Activated naive CD8-positive, alpha-beta T cell treated with anti-CD3 and anti-CD28 coated beads, Interleukin-2, amount 50 U/mL, for 24 hours (primary cell): ENCODE results near the gene USP12.
"Not testable (repeated sequence)": the region's sequence is repeated elsewhere in the genome, so short reads cannot be mapped to it uniquely, and the experiment has no call there.

ENCODE experiments used
- ATAC-seq: fragments of 150-1000 bp; cut with Tn5 transposase; one replicate; pipeline ENCODE4 v1.10.0; 2021
- DNase-seq: peaks from one replicate; pipeline ENCODE4 v3.0.0; 2021
- H3K27ac Mint-ChIP-seq: one replicate; pipeline ENCODE4 v1.8.0; 2021; ENCODE audit warnings: mild to moderate bottlenecking, mixed read lengths
- H3K27me3 Mint-ChIP-seq: one replicate; pipeline ENCODE4 v1.8.0; 2021; ENCODE audit warnings: mixed read lengths
- H3K36me3 Mint-ChIP-seq: one replicate; pipeline ENCODE4 v1.8.0; 2021; ENCODE audit warnings: low read depth, mixed read lengths
- H3K4me1 Mint-ChIP-seq: one replicate; pipeline ENCODE4 v1.8.0; 2021; ENCODE audit warnings: mixed read lengths
- H3K4me3 Mint-ChIP-seq: one replicate; pipeline ENCODE4 v1.8.0; 2021; ENCODE audit warnings: mild to moderate bottlenecking, moderate library complexity, mixed read lengths
- H3K9me3 Mint-ChIP-seq: one replicate; pipeline ENCODE4 v1.8.0; 2021; ENCODE audit warnings: mixed read lengths

Gene USP12, protein sequence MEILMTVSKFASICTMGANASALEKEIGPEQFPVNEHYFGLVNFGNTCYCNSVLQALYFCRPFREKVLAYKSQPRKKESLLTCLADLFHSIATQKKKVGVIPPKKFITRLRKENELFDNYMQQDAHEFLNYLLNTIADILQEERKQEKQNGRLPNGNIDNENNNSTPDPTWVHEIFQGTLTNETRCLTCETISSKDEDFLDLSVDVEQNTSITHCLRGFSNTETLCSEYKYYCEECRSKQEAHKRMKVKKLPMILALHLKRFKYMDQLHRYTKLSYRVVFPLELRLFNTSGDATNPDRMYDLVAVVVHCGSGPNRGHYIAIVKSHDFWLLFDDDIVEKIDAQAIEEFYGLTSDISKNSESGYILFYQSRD

DNA sequence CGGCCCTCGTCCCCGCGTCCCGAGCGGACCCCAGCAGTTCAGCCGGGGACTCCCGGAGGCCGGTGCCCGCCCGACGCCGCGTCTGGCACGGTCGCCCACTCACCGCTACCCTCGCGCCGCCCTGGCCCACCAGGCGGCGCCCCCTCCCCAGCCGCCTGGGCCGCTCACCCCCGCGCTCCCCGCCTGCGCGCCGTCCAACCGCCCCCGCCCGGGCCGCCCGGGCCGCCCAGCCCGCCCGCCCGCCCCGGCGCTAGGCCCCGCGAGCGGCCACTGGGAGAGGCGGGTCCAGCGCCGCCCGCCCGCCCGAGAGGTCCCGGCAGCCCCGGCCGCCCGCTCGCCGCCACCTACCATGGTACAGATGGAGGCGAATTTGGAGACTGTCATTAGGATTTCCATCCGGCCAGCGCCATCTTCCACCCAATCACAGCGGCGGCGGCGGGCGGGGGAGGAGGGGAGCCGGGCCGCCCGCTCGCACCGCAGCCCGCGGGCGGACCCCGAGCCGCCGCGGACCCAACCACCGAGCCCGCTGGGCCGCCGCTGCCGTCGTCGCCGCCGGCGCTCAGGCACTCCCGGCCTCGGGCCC lies at the start of gene USP12:
TSS of gene USP12 (minus strand) at position 568 of the 583 bp plus-strand sequence. CDS start at position 396, 172 bp downstream.
- H3K9me3 Mint-ChIP-seq, result no peaks in the 10 kb centered on the region
- ATAC-seq, result peak; percentile 7
- no peaks in the 10 kb centered on the region for H3K27me3 Mint-ChIP-seq
- peaks cover 68% of the 10 kb centered on the region for H3K4me1 Mint-ChIP-seq
- H3K36me3 Mint-ChIP-seq, result peaks cover 4% of the 10 kb centered on the region
- peak; percentile 49 for DNase-seq
- H3K4me3 Mint-ChIP-seq, result peak within 1 kb of the TSS; percentile 96
- H3K27ac Mint-ChIP-seq, result peak within 1 kb of the TSS; percentile 99

DNA sequence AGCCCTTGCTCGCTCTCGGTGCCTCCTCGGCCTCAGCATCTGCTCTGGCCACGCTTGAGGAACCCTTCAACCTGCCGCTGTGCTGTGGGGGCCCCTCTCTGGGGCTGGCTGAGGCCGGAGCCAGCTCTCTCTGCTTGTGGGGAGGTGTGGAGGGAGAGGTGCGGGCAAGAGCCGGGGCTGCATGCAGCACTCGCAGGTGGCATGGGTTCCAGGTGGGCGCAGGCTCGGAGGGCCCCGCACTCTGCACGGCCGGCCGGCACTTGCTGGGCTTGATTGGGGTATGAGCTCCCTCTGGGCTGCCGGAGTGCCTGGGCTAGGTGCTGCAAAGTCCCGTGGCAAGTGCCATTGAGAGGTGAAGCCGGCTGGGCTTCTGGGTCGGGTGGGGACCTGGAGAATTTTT lies 48.0 kb upstream of the USP12 start:
- Mint-ChIP-seq H3K27me3 (no peaks in the 10 kb centered on the region), H3K4me3 (no peak overlapping the region), H3K27ac (no peak overlapping the region), H3K36me3 (no peaks in the 10 kb centered on the region), H3K9me3 (no peaks in the 10 kb centered on the region), H3K4me1 (peaks cover 2% of the 10 kb centered on the region)
- DNase-seq (no peak), ATAC-seq (no peak)

DNA sequence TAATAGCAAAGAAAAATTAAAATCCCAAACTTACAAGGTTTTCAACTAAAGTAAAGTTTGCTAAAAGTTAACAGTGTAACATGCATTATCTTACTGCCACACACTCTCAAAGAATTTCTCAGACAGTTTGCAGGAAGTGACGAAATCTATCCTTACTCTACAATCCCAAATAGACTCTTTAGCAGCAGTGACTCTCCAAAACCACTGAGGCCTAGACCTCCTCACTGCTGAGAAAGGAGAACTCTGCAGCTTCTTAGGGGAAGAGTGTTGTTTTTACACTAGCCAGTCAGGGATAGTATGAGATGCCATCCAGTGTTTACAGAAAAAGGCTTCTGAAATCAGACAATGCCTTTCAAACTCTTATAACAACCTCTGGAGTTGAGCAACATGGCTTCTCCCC lies 47.2 kb upstream of the USP12 start:
- not testable (repeated sequence) for ATAC-seq, H3K27ac Mint-ChIP-seq, H3K36me3 Mint-ChIP-seq, H3K9me3 Mint-ChIP-seq, H3K4me3 Mint-ChIP-seq, H3K27me3 Mint-ChIP-seq, H3K4me1 Mint-ChIP-seq, DNase-seq

DNA sequence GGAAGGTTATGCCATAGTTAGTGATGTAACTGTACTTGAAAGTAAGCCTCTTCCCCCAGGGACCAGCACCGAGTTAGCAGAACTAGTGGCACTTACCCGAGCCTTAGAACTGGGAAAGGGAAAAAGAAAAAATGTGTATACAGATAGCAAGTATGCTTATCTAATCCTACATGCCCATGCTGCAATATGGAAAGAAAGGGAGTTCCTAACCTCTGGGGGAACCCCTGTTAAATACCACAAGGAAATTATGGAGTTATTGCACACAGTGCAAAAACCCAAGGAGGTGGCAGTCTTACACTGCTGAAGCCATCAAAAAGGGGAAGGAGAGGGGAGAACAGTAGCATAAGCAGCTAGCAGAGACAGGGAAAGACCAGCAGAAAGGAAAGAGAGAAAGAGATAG lies 46.2 kb upstream of the USP12 start:
- H3K4me1 Mint-ChIP-seq, H3K4me3 Mint-ChIP-seq, H3K9me3 Mint-ChIP-seq, H3K36me3 Mint-ChIP-seq, H3K27ac Mint-ChIP-seq, ATAC-seq, H3K27me3 Mint-ChIP-seq, DNase-seq: not testable (repeated sequence)

DNA sequence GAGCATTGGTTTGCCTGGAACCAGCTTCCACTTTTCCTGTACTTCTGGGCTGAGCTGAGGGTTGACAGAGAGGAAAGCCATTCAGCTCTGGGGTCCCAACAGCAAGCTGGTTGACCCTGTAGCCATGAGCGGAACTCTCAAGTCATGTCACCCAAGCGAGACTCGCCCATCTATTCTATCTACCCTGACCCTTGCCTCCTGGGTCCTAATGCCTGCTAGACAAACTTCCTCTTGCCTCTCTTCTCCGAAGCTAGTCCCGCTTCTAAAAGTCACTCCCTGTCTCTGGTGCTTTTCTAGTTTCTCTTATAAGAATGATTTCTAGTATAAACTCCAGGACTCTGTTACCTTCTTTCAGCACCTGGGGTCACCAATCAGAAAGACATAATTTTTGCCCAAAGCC lies 41.8 kb upstream of the USP12 start:
- not testable (repeated sequence) for H3K9me3 Mint-ChIP-seq, H3K36me3 Mint-ChIP-seq, H3K27ac Mint-ChIP-seq, H3K27me3 Mint-ChIP-seq, DNase-seq, ATAC-seq, H3K4me3 Mint-ChIP-seq, H3K4me1 Mint-ChIP-seq

DNA sequence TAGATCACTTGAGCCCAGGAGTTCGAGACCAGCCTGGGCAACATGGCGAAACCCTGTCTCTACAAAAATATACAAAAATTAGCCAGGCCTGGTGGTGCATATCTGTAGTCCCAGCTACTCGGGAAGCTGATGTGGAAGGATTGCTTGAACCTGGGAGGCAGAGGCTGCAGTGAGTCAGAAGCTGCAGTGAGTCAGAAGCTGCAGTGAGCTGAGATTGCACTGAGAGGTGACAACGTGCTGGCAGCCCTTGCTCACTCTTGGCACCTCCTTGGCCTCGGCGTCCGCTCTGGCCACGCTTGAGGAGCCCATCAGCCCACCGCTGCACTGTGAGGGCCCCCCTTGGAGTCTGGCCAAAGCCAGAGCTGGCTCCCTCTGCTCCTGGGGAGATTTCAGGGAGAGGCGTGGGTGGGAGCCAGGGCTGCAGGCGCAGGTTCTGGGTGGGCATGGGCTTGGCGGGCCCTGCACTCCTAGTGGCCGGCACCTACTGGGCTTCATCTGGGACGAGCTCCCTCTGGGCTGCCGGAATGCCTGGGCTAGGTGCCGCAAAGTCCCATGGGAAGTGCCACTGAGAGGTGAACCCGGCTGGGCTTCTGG lies 40.3 kb upstream of the USP12 start:
- H3K27ac Mint-ChIP-seq, result no peak overlapping the region
- H3K9me3 Mint-ChIP-seq, result peaks cover 2% of the 10 kb centered on the region
- no peak for DNase-seq
- no peaks in the 10 kb centered on the region for H3K27me3 Mint-ChIP-seq
- peaks cover 6% of the 10 kb centered on the region for H3K4me1 Mint-ChIP-seq
- H3K36me3 Mint-ChIP-seq, result peaks cover 2% of the 10 kb centered on the region
- H3K4me3 Mint-ChIP-seq, result no peak overlapping the region
- ATAC-seq, result no peak

DNA sequence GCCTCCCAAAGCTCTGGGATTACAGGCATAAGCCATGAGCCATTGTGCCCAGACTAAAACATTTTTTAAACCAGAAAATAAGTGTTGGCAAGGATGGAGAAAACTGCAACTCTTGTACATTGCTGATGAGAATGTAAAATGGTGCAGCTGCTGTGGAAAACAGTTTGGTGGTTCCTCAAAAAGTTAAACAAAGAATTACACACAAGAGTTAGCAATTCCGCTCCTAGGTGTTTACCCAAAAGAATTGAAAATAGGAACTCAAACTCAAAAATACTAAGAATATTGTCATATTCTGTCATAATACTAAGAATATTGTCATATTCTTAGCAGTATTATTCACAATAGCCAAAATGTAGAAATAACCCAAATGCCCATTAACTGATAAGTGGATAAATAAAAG lies 39.7 kb upstream of the USP12 start:
- peaks cover 6% of the 10 kb centered on the region for H3K4me1 Mint-ChIP-seq
- peaks cover 2% of the 10 kb centered on the region for H3K9me3 Mint-ChIP-seq
- peaks cover 2% of the 10 kb centered on the region for H3K36me3 Mint-ChIP-seq
- DNase-seq (no peak), ATAC-seq (no peak)
- H3K4me3 Mint-ChIP-seq, result no peak overlapping the region
- H3K27ac Mint-ChIP-seq, result no peak overlapping the region
- H3K27me3 Mint-ChIP-seq, result no peaks in the 10 kb centered on the region

DNA sequence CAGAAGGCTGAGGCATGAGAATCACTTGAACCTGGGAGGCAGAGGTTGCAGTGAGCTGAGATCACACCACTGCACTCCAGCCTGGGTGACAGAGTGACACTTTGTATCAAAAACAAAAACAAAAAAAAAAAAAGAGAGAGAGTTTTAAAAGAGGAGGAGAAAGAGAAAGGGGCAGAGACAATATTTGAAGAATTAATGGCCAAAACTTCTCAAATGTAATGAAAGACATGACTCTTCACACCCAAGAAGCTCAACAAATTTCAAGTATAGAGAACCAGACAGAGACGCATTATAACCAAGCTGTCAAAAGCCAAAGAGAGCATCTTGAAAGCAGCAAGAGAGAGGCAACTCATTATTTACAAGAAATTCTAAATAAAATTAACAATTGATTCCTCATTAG lies 36.9 kb upstream of the USP12 start:
- DNase-seq (no peak), ATAC-seq (no peak)
- Mint-ChIP-seq H3K36me3 (peaks cover 2% of the 10 kb centered on the region), H3K27me3 (no peaks in the 10 kb centered on the region), H3K4me3 (no peak overlapping the region), H3K27ac (no peak overlapping the region), H3K9me3 (peaks cover 2% of the 10 kb centered on the region), H3K4me1 (peaks cover 6% of the 10 kb centered on the region)

DNA sequence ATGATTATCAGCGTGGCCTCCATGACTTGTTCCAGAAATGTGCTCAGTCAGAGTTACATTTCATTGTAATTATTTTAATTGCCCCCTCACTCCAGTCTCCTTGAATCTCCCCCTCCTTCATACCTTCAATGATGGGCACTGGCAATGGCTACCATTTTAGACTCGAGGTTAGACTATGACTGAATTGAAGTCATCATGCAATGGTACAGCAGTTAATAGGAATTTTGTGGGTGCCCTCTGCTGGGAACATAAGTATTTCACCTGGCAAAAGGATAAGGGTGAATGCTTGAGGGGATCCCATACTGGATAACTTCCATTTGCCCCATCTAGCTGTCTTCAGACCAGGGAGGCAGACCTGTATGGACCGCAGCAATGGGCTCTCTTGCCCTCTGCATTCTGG lies 32.2 kb upstream of the USP12 start:
- no peaks in the 10 kb centered on the region for H3K9me3 Mint-ChIP-seq
- ATAC-seq, result no peak
- H3K27ac Mint-ChIP-seq, result no peak overlapping the region
- no peak for DNase-seq
- H3K36me3 Mint-ChIP-seq, result peaks cover 2% of the 10 kb centered on the region
- H3K27me3 Mint-ChIP-seq, result no peaks in the 10 kb centered on the region
- H3K4me3 Mint-ChIP-seq, result no peak overlapping the region
- no peaks in the 10 kb centered on the region for H3K4me1 Mint-ChIP-seq

DNA sequence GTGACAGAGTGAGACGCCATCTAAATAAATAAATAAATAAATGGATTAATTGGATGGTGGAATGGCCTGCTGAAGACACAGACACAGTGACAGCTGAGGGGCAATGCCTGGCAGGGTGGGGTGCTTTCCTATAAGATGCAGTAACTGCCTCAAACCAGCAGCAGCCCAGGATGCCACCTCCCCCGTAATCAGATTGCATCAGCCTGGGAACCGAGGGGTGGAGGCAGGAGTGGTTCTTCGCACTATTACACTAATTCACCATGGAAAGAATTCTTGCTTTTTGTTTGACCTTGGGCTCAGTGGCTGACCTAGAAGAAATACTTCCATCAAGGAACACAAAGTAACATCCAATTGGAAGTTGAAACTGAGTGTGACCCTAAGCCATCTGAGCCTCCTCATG lies 31.6 kb upstream of the USP12 start:
- Mint-ChIP-seq H3K4me3 (no peak overlapping the region), H3K36me3 (peaks cover 2% of the 10 kb centered on the region), H3K9me3 (no peaks in the 10 kb centered on the region), H3K27me3 (no peaks in the 10 kb centered on the region), H3K27ac (no peak overlapping the region), H3K4me1 (no peaks in the 10 kb centered on the region)
- ATAC-seq, result no peak
- no peak for DNase-seq

DNA sequence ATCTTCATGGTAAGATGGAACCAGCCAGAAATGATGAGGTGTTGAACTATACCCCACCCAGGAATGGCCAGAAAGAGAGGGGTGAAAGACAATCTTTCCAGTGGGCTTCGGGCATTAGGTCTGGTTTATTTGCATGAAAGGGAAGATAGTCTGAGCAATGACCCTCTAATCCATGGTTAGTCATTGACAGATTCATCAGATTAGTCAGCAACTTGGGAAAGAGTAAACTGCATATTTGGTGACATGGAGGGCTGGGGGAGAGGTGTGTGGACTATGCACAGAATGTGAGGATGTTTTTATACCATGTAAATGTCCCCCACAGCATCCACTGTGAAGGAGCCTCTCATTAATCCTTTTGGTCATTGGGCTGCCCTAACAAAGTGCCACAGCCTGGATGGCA lies 30.1 kb upstream of the USP12 start:
- no peak for ATAC-seq
- Mint-ChIP-seq H3K4me1 (no peaks in the 10 kb centered on the region), H3K27me3 (no peaks in the 10 kb centered on the region), H3K9me3 (peaks cover 6% of the 10 kb centered on the region), H3K36me3 (no peaks in the 10 kb centered on the region), H3K4me3 (no peak overlapping the region), H3K27ac (no peak overlapping the region)
- DNase-seq, result no peak

DNA sequence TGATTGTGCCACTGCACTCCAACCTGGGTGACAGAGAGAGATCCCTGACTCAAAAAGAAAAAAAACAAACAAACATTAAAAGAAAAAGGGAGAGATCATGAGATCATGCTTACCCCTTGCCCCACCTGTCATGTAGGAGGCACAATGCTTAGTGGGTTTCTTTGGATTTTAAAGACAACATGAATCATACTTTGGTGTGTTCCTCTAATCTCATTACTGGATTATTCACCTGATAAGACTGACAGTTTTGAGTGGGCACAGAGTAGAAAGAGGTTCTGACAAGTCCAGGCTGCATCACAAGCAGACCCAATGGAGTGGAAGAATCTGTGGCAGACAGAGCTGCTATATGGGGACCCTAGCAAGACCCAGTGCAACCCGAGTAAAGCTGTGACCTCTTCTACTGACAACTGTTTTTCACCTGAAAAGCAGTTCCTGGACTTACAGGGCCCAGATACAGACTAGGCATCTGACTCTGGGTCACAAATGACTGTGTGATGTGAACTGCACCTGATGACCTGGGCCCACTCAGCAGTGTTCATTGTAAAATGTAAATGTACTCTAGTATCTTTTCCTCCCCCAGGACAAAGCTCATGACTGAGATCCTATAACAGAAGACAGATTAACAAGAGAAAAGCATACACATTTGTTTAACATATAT lies 28.9 kb upstream of the USP12 start:
- Mint-ChIP-seq H3K27ac (no peak overlapping the region), H3K4me1 (peaks cover 4% of the 10 kb centered on the region), H3K4me3 (no peak overlapping the region), H3K9me3 (peaks cover 6% of the 10 kb centered on the region), H3K36me3 (no peaks in the 10 kb centered on the region), H3K27me3 (no peaks in the 10 kb centered on the region)
- ATAC-seq (peak; percentile 75), DNase-seq (no peak)

DNA sequence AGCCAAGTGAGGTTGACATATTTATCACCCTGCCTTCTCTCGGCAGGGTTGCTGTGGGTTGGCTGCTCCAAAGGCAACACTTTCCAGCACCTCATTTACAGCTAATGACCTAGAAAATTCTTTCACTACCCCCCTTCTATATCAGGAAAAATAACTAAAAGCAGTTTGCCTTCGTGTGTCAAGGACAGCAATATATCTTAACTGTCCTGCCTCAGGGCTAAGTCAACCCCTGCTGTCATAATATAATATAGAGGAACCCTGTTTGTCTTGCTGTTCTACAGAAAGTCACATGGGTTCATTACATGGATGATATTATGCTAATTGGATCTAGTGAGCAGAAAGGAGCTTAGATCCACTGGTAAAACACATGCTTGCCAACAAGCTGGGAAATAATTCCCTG lies 28.1 kb upstream of the USP12 start:
- no peak for DNase-seq
- Mint-ChIP-seq H3K27ac (no peak overlapping the region), H3K27me3 (peaks cover 7% of the 10 kb centered on the region)

DNA sequence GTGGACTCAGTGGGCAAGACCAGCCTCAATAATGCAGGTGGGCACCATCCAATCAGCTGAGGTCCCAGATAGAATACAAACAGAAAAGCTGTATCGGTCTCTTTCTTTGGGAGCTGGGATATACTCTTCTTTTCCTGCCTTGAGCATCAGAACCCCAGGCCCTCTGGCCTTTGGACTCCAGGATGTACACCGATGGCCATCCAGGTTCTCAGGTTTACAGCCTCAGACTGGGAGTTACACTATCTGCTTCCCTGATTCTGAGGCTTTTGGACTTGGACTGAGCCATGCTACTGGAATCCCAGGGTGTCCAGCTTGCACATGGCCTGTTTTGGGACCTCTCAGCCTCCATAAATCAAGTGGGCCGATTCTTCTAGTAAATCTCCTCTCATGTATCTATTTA lies 27.6 kb upstream of the USP12 start:
- DNase-seq (no peak), ATAC-seq (no peak)
- Mint-ChIP-seq H3K36me3 (no peaks in the 10 kb centered on the region), H3K27me3 (peaks cover 9% of the 10 kb centered on the region), H3K27ac (no peak overlapping the region), H3K4me1 (peaks cover 11% of the 10 kb centered on the region), H3K4me3 (no peak overlapping the region), H3K9me3 (peaks cover 6% of the 10 kb centered on the region)

More for the DNA sequence above, 28.1 kb upstream of the USP12 start:
- Mint-ChIP-seq H3K36me3 (no peaks in the 10 kb centered on the region), H3K4me3 (no peak overlapping the region), H3K4me1 (peaks cover 11% of the 10 kb centered on the region), H3K9me3 (peaks cover 6% of the 10 kb centered on the region)
- ATAC-seq, result no peak
